GM12891 (cell line): ENCODE measurements around the gene NBEA.
"Not testable (repeated sequence)": the region's sequence is repeated elsewhere in the genome, so short reads cannot be mapped to it uniquely, and the experiment has no call there.

ENCODE experiments used
- DNase-seq: peaks from one replicate; pipeline ENCODE4 v3.0.0; 2011; ENCODE audit warnings: low spot score; ENCODE audit not compliant: insufficient read length
- FAIRE-seq: peaks from 2 replicates; lab custom pipeline; 2011; peaks lifted over from hg19 to GRCh38; lab: Jason Lieb, UNC
- PAX5 ChIP-seq: IDR thresholded peaks from 2 replicates; pipeline ENCODE4 v1.6.1; 2011; ENCODE audit warnings: low read length, moderate library complexity, mild to moderate bottlenecking; ENCODE audit not compliant: insufficient read depth, severe bottlenecking
- POLR2A ChIP-seq: IDR thresholded peaks from 2 replicates; pipeline ENCODE4 v1.6.1; 2011; ENCODE audit warnings: low read depth, low read length, control low read depth
- POLR2AphosphoS5 ChIP-seq: IDR thresholded peaks from 2 replicates; pipeline ENCODE4 v1.6.1; 2011; ENCODE audit warnings: low read depth, low read length, control low read depth
- POU2F2 ChIP-seq: IDR thresholded peaks from 2 replicates; pipeline ENCODE4 v1.6.1; 2011; ENCODE audit warnings: low read depth, mild to moderate bottlenecking, control low read depth, low read length, moderate library complexity
- SPI1 ChIP-seq: IDR thresholded peaks from 2 replicates; pipeline ENCODE4 v1.6.1; 2011; ENCODE audit warnings: low read depth, low read length, control low read depth
- TAF1 ChIP-seq: IDR thresholded peaks from 2 replicates; pipeline ENCODE4 v1.6.1; 2011; ENCODE audit warnings: low read depth, low read length, control low read depth

NBEA gene

GRCh38 chr13:35646056-35646774 lies 704.1 kb downstream of the NBEA start:
- DNase-seq (no peak), FAIRE-seq (no peak)
- TF ChIP-seq SPI1 = no peak
- no peak for TF ChIP-seq POU2F2
- TF ChIP-seq PAX5 = no peak
- TF ChIP-seq POLR2A = no peak
- no peak for TF ChIP-seq POLR2AphosphoS5
- TF ChIP-seq TAF1 = no peak

GRCh38 chr13:35648201-35648600 lies 706.1 kb downstream of the NBEA start:
- TF ChIP-seq PAX5 = no peak
- TF ChIP-seq POLR2AphosphoS5 = no peak
- TF ChIP-seq POLR2A = no peak
- no peak for TF ChIP-seq POU2F2
- TF ChIP-seq SPI1 = no peak
- TF ChIP-seq TAF1 = no peak
- FAIRE-seq = no peak
- no peak for DNase-seq

- TF ChIP-seq POLR2AphosphoS5 = no peak
- no peak for TF ChIP-seq POLR2A
- TF ChIP-seq POU2F2 = no peak
- no peak for TF ChIP-seq TAF1
- TF ChIP-seq PAX5 = no peak
- TF ChIP-seq SPI1 = no peak
- DNase-seq (no peak), FAIRE-seq (no peak)
These were observed 707.1 kb downstream of the NBEA start for GRCh38 chr13:35649162-35649561.

GRCh38 chr13:35659796-35660195 lies 717.7 kb downstream of the NBEA start:
- no peak for TF ChIP-seq SPI1
- TF ChIP-seq POLR2A = no peak
- no peak for TF ChIP-seq PAX5
- no peak for TF ChIP-seq TAF1
- TF ChIP-seq POU2F2 = no peak
- TF ChIP-seq POLR2AphosphoS5 = no peak
- no peak for FAIRE-seq
- no peak for DNase-seq

- DNase-seq (no peak), FAIRE-seq (no peak)
- no peak for TF ChIP-seq PAX5
- no peak for TF ChIP-seq SPI1
- TF ChIP-seq POLR2AphosphoS5 = no peak
- TF ChIP-seq POLR2A = no peak
- TF ChIP-seq TAF1 = no peak
- TF ChIP-seq POU2F2 = no peak
These were observed 722.7 kb downstream of the NBEA start for GRCh38 chr13:35664747-35665146.

GRCh38 chr13:35669321-35669720 lies 727.3 kb downstream of the NBEA start:
- DNase-seq (no peak), FAIRE-seq (no peak)
- TF ChIP-seq POLR2AphosphoS5 (no peak), PAX5 (no peak), SPI1 (no peak), TAF1 (no peak), POLR2A (no peak), POU2F2 (no peak)

GRCh38 chr13:35672611-35673010 lies 730.5 kb downstream of the NBEA start:
- TF ChIP-seq POU2F2 (no peak), POLR2AphosphoS5 (no peak), POLR2A (no peak), PAX5 (no peak), TAF1 (no peak), SPI1 (no peak)
- no peak for FAIRE-seq
- DNase-seq = no peak

GRCh38 chr13:35675651-35676050 lies 733.6 kb downstream of the NBEA start:
- DNase-seq (no peak), FAIRE-seq (no peak)
- TF ChIP-seq TAF1 (no peak), PAX5 (no peak), POLR2A (no peak), POLR2AphosphoS5 (no peak), SPI1 (no peak), POU2F2 (no peak)

GRCh38 chr13:35677863-35678262 lies 735.8 kb downstream of the NBEA start:
- DNase-seq, FAIRE-seq: not testable (repeated sequence)

GRCh38 chr13:35681685-35682084 lies 739.6 kb downstream of the NBEA start:
- DNase-seq (no peak), FAIRE-seq (no peak)
- no peak for TF ChIP-seq POU2F2

- FAIRE-seq (no peak), DNase-seq (no peak)
- TF ChIP-seq POU2F2 (no peak), SPI1 (no peak), PAX5 (no peak), TAF1 (no peak), POLR2AphosphoS5 (no peak), POLR2A (no peak)
These were observed 742.4 kb downstream of the NBEA start for GRCh38 chr13:35684432-35684831.

GRCh38 chr13:35687336-35687735 lies 745.3 kb downstream of the NBEA start:
- DNase-seq (no peak), FAIRE-seq (no peak)
- TF ChIP-seq POU2F2 (no peak), SPI1 (no peak), POLR2AphosphoS5 (no peak), TAF1 (no peak), PAX5 (no peak), POLR2A (no peak)
